HTERT RPE-1 (cell line): Measurements from ENCODE around the gene FNDC10.
"Not testable (repeated sequence)": the region's sequence is repeated elsewhere in the genome, so short reads cannot be mapped to it uniquely, and the experiment has no call there.

Experiments used
- in situ Hi-C: fragments of 300-500 bp; cut with MboI; formaldehyde crosslinking; loops from 4 replicates; pipeline ENCODE4 v1.14.3; 2020; ENCODE audit warnings: low sequenced_read_pairs

The FNDC10 gene

GRCh38 chr1:1599030-1599934 lies 653 bp downstream of the FNDC10 start:
- in situ Hi-C loops = no loop called here

- in situ Hi-C loops = no loop called here
Observed at GRCh38 chr1:1598720-1599029, 1.3 kb downstream of the FNDC10 start.

- in situ Hi-C loops = no loop called here
Observed at GRCh38 chr1:1598051-1598719, 1.8 kb downstream of the FNDC10 start.

- in situ Hi-C loops = no loop called here
Observed at GRCh38 chr1:1597275-1597930, 2.5 kb downstream of the FNDC10 start.

- in situ Hi-C loops = no loop called here
Observed at GRCh38 chr1:1596493-1597274, 3.3 kb downstream of the FNDC10 start.

GRCh38 chr1:1595341-1595740 lies 4.6 kb downstream of the FNDC10 start:
- in situ Hi-C loops = not testable (repeated sequence)

- in situ Hi-C loops = no loop called here
Observed at GRCh38 chr1:1594602-1595260, 5.2 kb downstream of the FNDC10 start.

GRCh38 chr1:1593834-1594601 lies 5.9 kb downstream of the FNDC10 start:
- in situ Hi-C loops = no loop called here

GRCh38 chr1:1591452-1591851 lies 8.5 kb downstream of the FNDC10 start:
- in situ Hi-C loops = no loop called here

- in situ Hi-C loops = no loop called here
Observed at GRCh38 chr1:1583347-1584010, 16.5 kb downstream of the FNDC10 start.

- in situ Hi-C loops = no loop called here
Observed at GRCh38 chr1:1582585-1583346, 17.2 kb downstream of the FNDC10 start.

GRCh38 chr1:1578371-1578940 lies 21.5 kb downstream of the FNDC10 start:
- in situ Hi-C loops = no loop called here

GRCh38 chr1:1577367-1578011 lies 22.4 kb downstream of the FNDC10 start:
- in situ Hi-C loops = no loop called here

- in situ Hi-C loops = no loop called here
Observed at GRCh38 chr1:1574721-1575537, 25.0 kb downstream of the FNDC10 start, which contains the start of gene SSU72. TSS of gene SSU72 (minus strand) at chr1:1574863. CDS start at chr1:1574557, 306 bp downstream.

- in situ Hi-C loops = no loop called here
Observed at GRCh38 chr1:1573843-1574720, 25.9 kb downstream of the FNDC10 start.

- in situ Hi-C loops = no loop called here
Observed at GRCh38 chr1:1569341-1569740, 30.6 kb downstream of the FNDC10 start.
